ENCODE results near the gene GRIA1.

- TF ChIP-seq CTCF (conservative IDR thresholded peaks at IDR 0.05; ENCODE audit: low read depth, low read length): no peak
- no peak for TF ChIP-seq CEBPB (IDR thresholded peaks at IDR 0.05; ENCODE audit: low read depth, low read length)
- no peak for TF ChIP-seq POLR2A (IDR thresholded peaks at IDR 0.05; ENCODE audit: low read depth, low read length)
- TF ChIP-seq RAD21 (IDR thresholded peaks at IDR 0.05; ENCODE audit: low read length): no peak
- TF ChIP-seq BHLHE40 (IDR thresholded peaks at IDR 0.05; ENCODE audit: low read depth, low read length): no peak
- no peak for TF ChIP-seq SMC3 (IDR thresholded peaks at IDR 0.05; ENCODE audit: low read depth, low read length)
- TF ChIP-seq RFX5 (IDR thresholded peaks at IDR 0.05; ENCODE audit: low read depth, low read length): no peak
- TF ChIP-seq RCOR1 (IDR thresholded peaks at IDR 0.05; ENCODE audit: insufficient replicate concordance, low read length): no peak
Observed at GRCh38 chr5:153784277-153784676, 293.8 kb downstream of the GRIA1 start.
